NT2/D1 (cell line): Measurements from ENCODE around the gene SLC26A9.
"Not testable (repeated sequence)": the region's sequence is repeated elsewhere in the genome, so short reads cannot be mapped to it uniquely, and the experiment has no call there.

Source experiments
- SUZ12 ChIP-seq: IDR thresholded peaks from 2 replicates; pipeline ENCODE4 v1.6.1; 2011; ENCODE audit not compliant: insufficient read length, insufficient read depth; ENCODE audit errors: extremely low read depth
- YY1 ChIP-seq: IDR thresholded peaks from 2 replicates; pipeline ENCODE4 v1.6.1; 2011; ENCODE audit not compliant: insufficient read length, insufficient read depth

GRCh38 chr1:205890631-205891030 is 52.6 kb downstream of the SLC26A9 start:
- TF ChIP-seq YY1, SUZ12: not testable (repeated sequence)
